SU-DHL-6 (cell line): Measurements from ENCODE around the gene NDUFB11.

Source experiments
- H2AFZ ChIP-seq: fragments of 200-600 bp; sonication (generic); 2 replicates; pipeline ENCODE4 v1.6.1; 2014; ENCODE audit warnings: low read depth, mild to moderate bottlenecking, moderate library complexity, mixed read lengths, antibody characterized with exemption, low read length; ENCODE audit not compliant: severe bottlenecking
- H3F3A ChIP-seq: fragments of 200-600 bp; shearing (Covaris generic); 2 replicates; pipeline ENCODE4 v1.6.0; 2016; ENCODE audit warnings: antibody characterized with exemption, mild to moderate bottlenecking; ENCODE audit not compliant: insufficient read depth
- H3K27ac ChIP-seq: fragments of 200-600 bp; sonication (generic); 2 replicates; pipeline ENCODE4 v1.5.1; 2016; ENCODE audit warnings: low read depth, mild to moderate bottlenecking, low read length, moderate library complexity, mixed read lengths
- H3K27me3 ChIP-seq: fragments of 200-600 bp; sonication (generic), shearing (Covaris generic); 2 replicates; pipeline ENCODE4 v1.6.0; 2014; ENCODE audit warnings: mild to moderate bottlenecking, low read length
- H3K36me3 ChIP-seq: fragments of 200-600 bp; sonication (generic); 2 replicates; pipeline ENCODE4 v1.6.1; 2014; ENCODE audit warnings: mild to moderate bottlenecking, low read length, mixed read lengths
- H3K4me2 ChIP-seq: fragments of 300-600, 200-600 bp; shearing (Covaris generic), sonication (generic); 2 replicates; pipeline ENCODE4 v1.6.0; 2014; ENCODE audit warnings: low read length, low read depth, mild to moderate bottlenecking; ENCODE audit not compliant: poor library complexity, severe bottlenecking
- H3K4me3 ChIP-seq: fragments of 200-600 bp; sonication (generic); 2 replicates; pipeline ENCODE4 v1.5.1; 2014; ENCODE audit warnings: antibody characterized with exemption, low read length, mild to moderate bottlenecking, mixed read lengths; ENCODE audit not compliant: insufficient read depth, poor library complexity, severe bottlenecking
- H3K79me2 ChIP-seq: fragments of 200-600 bp; sonication (generic); 2 replicates; pipeline ENCODE4 v1.6.1; 2014; ENCODE audit warnings: mild to moderate bottlenecking, low read length, moderate library complexity; ENCODE audit not compliant: insufficient read depth
- H3K9ac ChIP-seq: fragments of 200-600 bp; sonication (generic); 2 replicates; pipeline ENCODE4 v1.7.0; 2014; ENCODE audit warnings: mild to moderate bottlenecking, low read length
- H3K9me2 ChIP-seq: fragments of 200-600 bp; sonication (generic); replicated peaks from 2 replicates; pipeline ENCODE4 v1.6.1; 2014; ENCODE audit warnings: low read length; ENCODE audit not compliant: insufficient read depth
- H3K9me3 ChIP-seq: fragments of 200-600 bp; sonication (generic); 2 replicates; pipeline ENCODE4 v1.6.1; 2014; ENCODE audit warnings: low read length, mixed read lengths; ENCODE audit not compliant: insufficient read depth
- H4K20me1 ChIP-seq: fragments of 200-600 bp; sonication (generic); 2 replicates; pipeline ENCODE4 v1.6.1; 2014; ENCODE audit warnings: low read depth, mild to moderate bottlenecking, antibody characterized with exemption, low read length, moderate library complexity, mixed read lengths
- CTCF ChIP-seq: fragments of 200-600 bp; sonication (generic); IDR thresholded peaks from one replicate; pipeline ENCODE4 v1.5.1; 2017; ENCODE audit warnings: antibody characterized with exemption, mild to moderate bottlenecking, low read length, moderate library complexity; ENCODE audit not compliant: insufficient read depth, poor library complexity, severe bottlenecking
- EZH2phosphoT487 ChIP-seq: fragments of 200-600 bp; sonication (generic), shearing (Covaris generic); conservative IDR thresholded peaks from 2 replicates; pipeline ENCODE4 v1.6.1; 2018; ENCODE audit warnings: mild to moderate bottlenecking, antibody characterized with exemption, low read length, moderate library complexity, mixed read lengths

Gene NDUFB11

GRCh38 chrX:47180346-47180745, 35.8 kb upstream of the NDUFB11 start:
- H3K27ac ChIP-seq: no peak overlapping the region
- H3K4me2 ChIP-seq: no peak overlapping the region
- no peak overlapping the region for H3K9ac ChIP-seq
- no peaks in the 10 kb centered on the region for H3K79me2 ChIP-seq
- H4K20me1 ChIP-seq: no peaks in the 10 kb centered on the region
- H3K36me3 ChIP-seq: no peaks in the 10 kb centered on the region
- H2AFZ ChIP-seq: no peak overlapping the region
- TF ChIP-seq CTCF (no peak), EZH2phosphoT487 (no peak)
- H3F3A ChIP-seq: no peaks in the 10 kb centered on the region
- H3K4me3 ChIP-seq: no peak overlapping the region
- no peaks in the 10 kb centered on the region for H3K9me3 ChIP-seq
- no peaks in the 10 kb centered on the region for H3K27me3 ChIP-seq
- no peaks in the 10 kb centered on the region for H3K9me2 ChIP-seq

GRCh38 chrX:47179928-47180255, 35.4 kb upstream of the NDUFB11 start:
- Histone ChIP-seq H3K79me2 (no peaks in the 10 kb centered on the region), H3K4me3 (no peak overlapping the region), H3K9ac (no peak overlapping the region), H3K36me3 (no peaks in the 10 kb centered on the region), H2AFZ (no peak overlapping the region), H3F3A (no peaks in the 10 kb centered on the region), H3K9me2 (no peaks in the 10 kb centered on the region), H4K20me1 (no peaks in the 10 kb centered on the region), H3K27me3 (no peaks in the 10 kb centered on the region), H3K4me2 (no peak overlapping the region), H3K9me3 (no peaks in the 10 kb centered on the region), H3K27ac (no peak overlapping the region)
- TF ChIP-seq EZH2phosphoT487 (no peak), CTCF (no peak)

DNA sequence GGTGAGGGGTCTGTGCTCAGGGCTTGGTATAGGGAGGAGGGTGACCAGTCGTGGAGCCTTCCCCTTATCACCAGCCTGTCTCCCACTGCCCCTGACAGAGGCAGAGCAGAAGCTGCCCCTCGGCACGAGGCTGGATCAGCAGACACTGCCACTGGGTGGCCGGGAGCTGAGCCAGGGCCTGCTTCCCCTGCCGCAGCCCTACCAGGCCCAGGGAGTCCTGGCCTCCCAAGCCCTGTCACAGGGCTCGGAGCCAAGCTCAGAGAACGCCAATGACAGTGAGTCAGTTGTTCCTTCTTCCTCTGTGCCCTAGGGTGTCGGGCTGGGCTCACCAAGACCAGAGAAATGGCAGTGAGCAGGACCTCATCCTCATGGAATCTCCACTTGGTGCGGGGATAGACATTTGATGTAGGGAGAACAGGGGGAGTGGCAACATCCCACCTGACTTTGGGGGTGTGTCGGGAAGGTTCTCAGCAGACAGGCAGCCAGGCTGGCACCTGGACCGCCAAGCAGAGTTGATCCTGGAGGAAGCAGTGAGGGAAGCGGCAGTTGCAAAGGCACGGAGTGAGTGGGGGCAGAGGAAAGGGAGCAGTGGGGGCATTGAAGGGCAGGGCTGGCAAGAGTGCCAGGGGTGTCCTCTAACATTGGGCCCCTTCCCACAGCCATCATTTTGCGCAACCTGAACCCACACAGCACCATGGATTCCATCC, 34.9 kb upstream of the NDUFB11 start:
- no peak overlapping the region for H2AFZ ChIP-seq
- no peaks in the 10 kb centered on the region for H3K27me3 ChIP-seq
- H3K27ac ChIP-seq: no peak overlapping the region
- H3K9me2 ChIP-seq: no peaks in the 10 kb centered on the region
- no peaks in the 10 kb centered on the region for H3K79me2 ChIP-seq
- TF ChIP-seq CTCF (no peak), EZH2phosphoT487 (no peak)
- H4K20me1 ChIP-seq: no peaks in the 10 kb centered on the region
- no peaks in the 10 kb centered on the region for H3F3A ChIP-seq
- H3K4me2 ChIP-seq: no peak overlapping the region
- no peak overlapping the region for H3K4me3 ChIP-seq
- H3K36me3 ChIP-seq: no peaks in the 10 kb centered on the region
- no peaks in the 10 kb centered on the region for H3K9me3 ChIP-seq
- H3K9ac ChIP-seq: no peak overlapping the region
